ENCODE data around the gene VAV2.

Gene VAV2

DNA sequence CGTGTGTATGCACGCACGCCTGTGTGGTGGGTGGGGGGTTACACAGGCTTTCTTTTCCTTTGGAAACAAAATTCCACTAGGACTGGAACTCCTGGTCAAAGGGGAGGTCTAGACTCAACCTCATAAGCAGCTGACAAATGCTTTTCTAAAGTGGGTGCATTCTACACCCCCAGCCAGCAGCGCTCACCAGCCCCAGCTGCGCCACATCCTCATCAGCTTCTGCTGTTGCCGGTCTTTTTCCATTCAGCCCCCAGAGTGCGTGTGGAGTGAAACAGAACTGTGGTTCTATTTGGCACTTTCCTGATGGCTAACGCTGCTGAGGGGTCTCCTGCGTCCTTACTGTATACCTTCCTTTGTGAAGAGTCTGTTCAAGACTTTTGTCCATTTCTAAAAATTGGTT, 176.3 kb downstream of the VAV2 start:
- no peak for DNase-seq (ENCODE audit: low read depth in 2 of 2)

DNA sequence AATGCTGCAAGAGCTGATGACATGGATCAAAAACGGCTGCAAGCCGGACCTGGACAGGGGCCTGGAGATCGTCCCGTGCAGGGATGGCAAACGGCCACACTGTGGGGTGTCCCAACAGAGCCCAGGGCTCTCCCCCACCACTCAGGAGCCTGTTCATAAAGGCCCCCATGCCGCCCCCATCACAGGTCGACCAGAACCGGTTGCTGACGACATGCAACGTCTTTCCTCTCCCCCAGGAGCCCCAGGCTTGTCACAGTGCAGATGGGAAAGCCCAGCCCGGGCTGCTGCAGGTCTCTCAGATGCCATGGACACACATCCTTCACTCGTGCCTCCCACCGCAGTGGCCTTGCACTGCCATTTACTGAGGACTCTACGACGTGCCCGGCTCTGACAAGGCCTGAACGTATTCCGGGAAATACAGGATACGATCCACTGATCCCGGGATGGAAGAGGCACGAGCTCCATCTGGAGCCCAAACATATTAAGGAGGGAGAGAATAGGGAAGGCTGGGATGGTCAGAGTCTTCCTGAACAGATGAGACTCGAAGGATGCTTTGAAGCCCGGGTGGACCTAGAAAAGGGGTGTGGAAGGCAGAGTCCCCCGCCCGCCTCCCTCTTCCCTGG, 177.4 kb downstream of the VAV2 start:
- DNase-seq (ENCODE audit: low read depth in 2 of 2) = no peak

DNA sequence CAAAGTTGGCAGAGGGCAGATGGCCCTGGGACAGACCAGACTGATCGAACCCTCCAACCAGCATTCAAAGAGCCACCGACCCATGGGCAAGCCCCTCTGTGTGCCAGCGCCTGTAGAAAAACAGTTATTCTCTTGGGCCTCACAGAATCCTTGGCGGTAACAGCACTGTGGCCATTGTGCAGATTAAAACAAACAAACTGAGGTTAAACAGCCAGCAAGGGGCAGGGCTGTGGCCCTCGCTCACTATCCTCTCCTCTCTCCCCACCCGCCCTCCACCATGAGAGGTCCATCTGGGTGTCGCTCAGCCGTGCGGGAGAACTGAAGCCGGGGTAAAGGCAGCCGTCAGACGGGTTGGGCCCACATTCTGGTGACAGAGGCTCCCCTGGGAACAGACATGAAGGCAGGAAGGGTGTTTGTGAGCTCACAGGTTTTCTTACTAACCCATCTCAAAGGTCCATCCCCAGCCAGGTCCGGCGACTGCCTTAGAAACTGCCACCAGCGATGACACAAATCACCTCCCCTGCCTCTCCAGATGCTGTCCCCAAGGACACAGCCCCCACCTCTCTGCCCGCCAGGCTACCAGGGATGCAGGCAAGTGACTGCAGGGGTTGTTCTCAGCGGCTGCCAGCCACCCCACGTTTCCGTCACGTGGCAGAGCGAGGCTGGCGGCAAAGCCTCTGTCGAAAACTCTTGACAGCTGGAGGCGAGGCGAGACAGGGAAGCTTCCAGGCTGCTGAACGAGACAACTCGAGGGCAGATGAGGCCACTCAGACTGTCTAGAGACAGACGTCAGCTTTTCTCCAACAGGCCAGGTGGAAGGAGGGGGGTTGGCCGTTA, 178.2 kb downstream of the VAV2 start:
- DNase-seq (ENCODE audit: low read depth in 2 of 2) = no peak

DNA sequence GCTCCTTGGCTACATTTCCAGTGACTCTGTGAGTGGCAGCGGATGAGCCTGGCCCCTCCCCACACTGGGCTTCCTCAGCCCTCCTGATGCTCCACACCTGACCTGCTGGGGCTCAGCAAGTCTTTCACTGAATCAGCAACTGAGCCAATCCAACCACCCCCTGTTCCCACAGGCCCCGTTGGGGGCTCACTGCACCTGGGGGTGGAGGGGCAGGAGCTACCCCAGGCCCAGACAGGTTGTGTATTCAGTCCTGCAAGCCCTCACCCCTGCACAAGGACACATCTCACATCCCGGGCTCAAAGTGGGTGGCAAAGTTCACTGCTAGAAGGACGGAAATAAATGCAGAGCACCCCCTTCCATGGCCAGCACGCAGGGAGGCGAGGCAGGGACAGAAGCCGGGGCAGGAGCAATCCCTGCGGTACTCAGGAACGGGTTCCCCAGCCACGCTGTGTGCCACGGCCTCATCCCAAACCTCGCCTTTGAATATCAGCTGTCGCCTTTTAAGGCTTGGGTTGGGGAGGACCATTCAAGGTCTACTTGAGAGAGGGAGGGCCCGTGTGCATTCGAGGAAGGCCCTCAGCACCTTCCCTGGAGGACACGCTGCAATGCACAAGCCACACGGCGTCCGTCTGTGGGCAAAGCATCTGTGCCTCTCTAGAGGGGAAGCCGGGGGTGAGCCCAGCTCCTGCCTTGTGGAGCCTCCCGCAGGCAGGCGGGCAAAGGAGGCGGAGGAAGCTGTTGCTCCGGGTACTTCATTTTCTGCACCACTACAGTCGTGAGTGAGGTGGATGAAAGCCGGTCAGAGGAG, 179.0 kb downstream of the VAV2 start:
- no peak for DNase-seq (ENCODE audit: low read depth in 2 of 2)

DNA sequence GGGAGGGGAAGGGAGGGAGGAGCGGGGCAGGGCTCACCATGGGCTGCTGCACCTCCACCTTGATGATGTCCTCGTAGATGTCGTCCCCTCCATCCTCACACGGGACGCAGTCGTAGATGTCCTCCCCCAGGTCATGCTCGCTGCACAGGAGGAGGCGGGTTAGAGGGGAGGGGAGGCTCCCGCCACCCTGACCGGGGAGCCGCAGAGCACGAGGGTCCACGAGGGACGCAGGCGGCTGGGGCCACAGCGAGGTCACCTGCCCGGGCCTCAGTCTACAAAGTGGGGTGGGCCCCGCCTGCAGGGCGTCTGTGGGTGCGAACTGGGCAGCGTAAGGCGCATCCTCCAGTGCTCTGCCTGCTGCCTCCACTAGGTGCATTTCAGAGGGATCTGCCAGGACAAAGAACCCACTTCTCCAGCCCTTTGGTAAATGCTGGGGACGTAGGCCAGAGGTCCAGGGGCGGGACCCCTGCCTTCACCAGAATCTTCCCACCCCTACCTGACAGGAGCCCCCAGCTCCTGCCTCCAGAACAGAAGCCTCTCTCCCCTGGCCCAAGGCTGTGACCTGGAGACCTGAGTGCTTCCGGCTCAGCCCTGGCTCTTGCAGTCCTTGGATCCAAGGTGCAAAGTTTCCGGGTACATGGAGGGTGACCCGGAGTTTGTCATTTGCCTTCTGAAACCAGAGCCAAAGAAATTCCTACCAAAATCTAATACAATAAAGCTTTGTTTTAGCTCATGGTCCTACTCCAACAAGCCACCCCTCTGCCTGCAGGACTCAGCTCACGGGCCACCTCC, 179.9 kb downstream of the VAV2 start:
- DNase-seq (ENCODE audit: low read depth in 2 of 2) = no peak

DNA sequence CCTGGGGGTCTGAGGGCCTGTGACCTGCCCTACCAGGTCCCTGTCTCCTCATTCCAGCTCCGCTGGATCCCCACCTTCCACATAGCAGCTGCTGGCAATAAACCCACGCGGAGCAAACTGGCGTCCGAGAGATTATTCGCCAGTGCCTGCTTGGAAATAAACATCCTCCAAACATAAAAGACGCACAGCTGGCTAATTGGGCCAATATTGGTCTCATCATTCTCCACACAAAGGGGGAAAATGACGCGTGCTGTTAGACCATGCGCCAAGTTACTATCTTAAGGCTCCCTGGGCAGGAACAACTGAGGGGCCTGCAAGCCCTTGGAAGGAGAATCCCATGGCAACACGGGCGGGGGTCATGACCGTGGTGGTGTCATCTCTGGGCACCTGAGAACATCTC, 180.7 kb downstream of the VAV2 start:
- DNase-seq (ENCODE audit: low read depth in 2 of 2) = no peak

DNA sequence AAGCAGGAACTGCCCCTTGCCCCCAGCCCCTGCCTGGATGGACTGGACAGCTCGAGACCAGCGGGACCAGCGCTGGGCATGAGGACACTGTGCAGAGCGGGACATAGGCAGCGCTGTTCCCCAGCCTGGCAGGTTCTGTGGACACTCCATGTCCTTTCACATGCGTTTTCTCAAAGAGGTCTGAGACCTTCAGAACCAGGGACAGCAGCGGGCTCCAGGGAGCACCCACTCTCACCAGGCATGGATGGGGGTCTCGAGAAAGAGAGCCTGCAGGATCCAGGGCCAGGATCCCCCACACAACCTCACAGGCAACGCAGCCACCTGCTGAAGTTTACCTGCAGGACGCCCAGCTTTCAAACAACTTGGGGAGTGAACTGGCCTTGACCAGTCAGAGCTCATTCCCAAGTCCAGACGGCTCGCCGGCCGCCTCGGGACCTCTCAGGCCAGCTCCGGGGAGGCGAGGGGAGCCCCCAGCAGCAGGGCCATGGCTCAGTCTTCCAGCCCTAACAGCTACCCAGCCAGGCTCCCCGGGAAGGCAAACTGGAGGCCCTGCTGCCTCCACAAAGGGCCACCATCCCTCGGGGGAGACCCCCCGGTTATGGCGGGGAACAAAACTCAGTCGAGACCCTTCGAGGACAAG, 181.4 kb downstream of the VAV2 start:
- no peak for DNase-seq (ENCODE audit: low read depth in 2 of 2)

DNA sequence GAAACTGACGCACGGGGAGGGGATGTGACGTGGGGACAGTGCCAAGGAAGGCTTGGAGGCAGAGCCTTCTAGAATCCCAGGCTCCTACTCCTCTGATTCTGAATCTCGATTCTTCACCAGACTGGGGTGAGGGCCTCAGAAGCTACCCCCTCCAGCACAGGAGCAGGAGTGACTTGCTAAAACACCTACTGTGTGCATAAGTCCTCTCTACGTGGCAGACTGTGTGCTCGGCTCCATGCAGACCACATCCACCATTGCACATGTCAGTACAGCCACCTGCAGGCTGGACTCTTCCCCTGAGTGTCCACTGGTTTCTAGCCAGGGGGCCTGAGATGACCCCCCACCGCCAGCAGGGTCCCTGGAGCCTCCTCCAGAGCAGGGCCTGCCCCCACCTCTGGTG, 182.8 kb downstream of the VAV2 start:
- no peak for DNase-seq (ENCODE audit: low read depth in 2 of 2)

DNA sequence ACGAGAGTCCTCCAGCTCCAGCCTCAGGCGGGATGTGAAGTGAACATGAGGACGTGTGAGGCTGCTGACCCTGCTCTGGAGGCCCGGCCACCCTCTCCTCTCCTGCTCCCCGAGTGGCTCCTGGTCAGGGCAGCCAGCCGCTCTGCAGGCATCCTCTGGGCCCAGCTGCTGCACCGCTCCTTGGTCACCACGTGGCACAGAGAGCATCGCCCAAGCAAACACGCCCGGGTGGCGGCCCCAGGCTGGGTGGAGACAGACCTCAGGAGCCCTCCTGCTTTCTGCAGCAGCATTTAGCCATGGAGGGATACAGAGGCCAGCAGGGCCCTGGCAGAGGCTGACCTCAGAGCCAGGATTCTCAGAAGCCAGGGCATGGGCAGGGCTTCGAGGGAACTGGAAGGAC, 184.3 kb downstream of the VAV2 start:
- DNase-seq (ENCODE audit: low read depth in 2 of 2) = no peak

DNA sequence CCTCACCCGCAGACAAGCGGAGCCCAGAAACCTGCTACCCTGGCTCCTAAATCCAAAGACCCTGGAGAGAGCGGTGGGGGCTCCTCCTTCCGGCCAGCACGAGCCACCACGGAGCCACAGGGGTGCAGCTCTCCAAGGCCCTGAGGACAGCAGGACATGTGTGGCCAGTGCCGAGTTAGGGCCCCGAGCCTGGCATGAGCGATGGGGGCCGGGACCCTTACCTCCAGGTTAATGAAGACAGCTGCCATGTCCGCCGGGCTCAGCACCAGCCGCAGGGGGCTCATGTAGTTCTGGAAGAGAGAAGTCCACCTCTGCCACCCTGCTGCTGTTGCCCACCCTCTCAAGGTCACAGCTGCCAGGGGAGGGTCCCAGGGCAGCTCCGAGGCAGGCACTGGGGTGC, 185.1 kb downstream of the VAV2 start:
- DNase-seq (ENCODE audit: low read depth in 2 of 2) = no peak

DNA sequence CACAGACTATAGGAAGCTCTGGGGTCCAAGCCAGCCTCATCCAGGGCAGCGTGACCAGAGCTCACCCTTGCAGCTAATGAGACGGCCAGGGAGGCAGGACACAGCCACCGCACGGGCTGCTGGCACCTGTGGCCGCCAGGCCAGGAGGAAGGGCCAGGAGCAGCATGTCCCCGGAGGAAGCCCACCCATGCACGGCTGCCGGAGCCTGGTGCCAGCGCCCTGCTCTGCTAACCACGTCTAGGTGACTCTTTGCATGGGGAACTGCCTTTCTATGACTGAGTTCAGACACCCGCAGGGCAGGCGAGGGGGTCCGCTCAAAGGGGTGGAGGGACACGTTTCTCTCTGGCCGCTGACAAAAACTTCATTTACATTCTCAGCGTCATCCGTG, 185.5 kb downstream of the VAV2 start:
- DNase-seq (ENCODE audit: low read depth in 2 of 2) = no peak

DNA sequence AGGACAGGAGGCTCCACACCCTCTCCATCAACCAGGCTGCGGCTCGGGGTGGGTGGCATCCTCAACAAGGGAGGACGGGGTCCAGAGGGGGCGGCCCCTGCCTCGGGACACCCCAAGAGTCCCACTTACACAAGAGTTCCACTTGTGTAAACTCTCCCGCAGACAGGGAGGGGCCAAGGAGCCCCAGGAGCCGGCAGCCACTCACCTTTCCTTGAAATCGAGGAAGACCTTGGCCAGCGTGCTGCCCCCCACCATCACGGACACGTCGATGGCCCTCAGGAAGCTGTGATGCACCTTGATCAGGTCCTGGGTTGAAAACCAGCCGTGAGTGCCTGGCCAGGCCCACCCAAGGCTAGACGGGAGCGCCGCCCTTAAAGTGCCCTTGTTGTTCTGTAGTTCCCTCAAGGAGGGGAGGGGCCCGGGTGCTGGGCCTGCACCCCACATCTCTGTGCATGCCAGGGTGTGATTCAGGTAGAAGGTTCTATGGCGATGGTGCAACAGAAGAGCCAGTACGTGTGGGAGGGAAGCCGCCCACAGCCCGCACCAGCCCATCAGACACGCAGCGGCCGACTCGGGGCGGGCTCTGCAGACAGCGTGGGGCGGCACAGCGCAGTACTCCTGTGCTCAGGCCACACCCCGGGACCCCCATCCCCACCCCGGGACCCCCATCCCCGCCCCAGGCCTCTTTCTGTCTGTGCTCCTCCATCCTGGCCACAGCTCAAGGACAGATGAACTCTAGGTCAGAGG, 186.1 kb downstream of the VAV2 start:
- no peak for DNase-seq (ENCODE audit: low read depth in 2 of 2)

DNA sequence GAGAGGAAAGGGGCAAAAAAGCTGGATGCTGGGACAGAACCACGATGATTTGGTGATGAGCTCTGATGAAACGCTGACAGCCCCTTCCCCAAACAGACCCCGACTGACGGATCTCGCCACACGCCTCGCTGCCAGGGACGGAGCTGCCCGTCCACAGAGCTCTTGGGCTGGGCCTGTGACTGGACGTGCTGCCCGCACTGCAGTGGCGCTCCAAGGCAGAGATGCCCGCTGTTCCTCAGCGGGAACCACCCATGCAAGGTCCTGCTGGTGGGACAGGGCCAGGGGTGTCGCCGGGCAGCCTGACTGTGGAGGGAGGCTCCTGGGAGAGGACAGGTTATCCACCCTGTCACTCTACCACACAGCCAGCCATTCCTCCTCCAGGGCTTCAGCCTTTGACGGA, 187.9 kb downstream of the VAV2 start:
- no peak for DNase-seq (ENCODE audit: low read depth in 2 of 2)

DNA sequence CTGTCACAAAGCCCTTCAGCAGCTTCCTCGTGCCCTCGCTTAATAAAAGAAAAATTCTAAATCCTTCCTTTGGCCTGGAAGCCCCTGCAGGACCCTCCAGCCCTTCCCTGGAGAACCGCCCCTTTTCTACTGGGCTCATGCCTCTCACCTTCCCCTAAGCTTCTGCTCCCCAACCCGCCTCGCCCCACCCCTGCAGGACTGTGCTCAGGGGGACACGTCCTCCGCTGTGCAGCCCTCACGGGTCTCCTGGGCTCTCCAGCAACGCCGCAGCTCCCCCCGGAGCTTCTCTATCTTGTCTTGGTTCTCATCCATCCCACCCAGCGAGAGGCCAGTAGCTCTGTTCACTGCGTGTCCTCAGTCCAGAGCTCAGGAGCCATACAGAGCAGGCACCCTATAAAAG, 188.4 kb downstream of the VAV2 start:
- DNase-seq (ENCODE audit: low read depth in 2 of 2) = no peak

DNA sequence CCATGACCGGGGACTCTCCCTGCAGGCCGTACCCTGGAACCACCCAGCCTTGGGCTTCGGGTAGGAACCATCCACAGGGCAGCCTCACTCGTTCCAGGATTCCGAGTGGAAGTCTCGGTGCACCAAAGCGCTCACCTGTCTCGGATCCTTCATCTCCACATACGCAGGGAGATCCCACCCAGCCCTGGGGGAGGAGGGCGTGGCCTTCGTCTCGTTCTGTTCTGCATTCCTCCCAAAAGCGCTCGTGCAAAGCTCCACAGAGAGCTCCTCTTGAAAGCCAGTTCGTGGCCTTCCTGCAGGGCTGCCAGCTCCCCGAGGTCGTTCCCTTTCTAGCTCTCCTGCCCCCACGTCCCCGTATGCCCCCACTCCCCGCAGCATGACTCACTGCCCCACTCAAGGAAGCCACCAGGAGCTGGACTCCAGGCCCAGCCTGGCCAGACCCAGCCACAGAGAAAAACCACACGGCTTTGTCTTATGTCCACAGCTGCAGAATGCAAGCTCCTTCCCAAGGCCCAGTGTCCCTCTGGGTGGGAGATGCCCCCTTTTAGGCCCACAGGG, 189.0 kb downstream of the VAV2 start:
- no peak for DNase-seq (ENCODE audit: low read depth in 2 of 2)

DNA sequence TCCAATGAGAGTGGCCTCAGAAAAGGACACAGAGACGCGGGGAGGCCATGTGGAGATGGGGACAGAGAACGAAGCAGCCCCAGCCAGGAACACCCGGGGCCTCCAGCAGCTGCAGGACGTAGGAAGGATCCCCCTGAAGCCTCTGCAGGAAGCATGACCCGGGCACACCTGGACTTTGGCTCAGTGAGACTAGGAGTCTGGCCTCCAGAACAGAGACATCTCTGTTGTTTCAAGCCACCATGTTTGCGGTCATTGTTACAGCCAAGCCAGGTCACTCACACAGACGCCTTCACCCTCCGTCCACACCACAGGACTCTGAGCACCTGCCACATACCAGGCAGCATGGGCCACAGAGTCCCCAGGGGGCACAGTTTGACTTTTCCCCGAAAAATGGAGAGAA, 190.4 kb downstream of the VAV2 start:
- DNase-seq (ENCODE audit: low read depth in 2 of 2) = no peak

DNA sequence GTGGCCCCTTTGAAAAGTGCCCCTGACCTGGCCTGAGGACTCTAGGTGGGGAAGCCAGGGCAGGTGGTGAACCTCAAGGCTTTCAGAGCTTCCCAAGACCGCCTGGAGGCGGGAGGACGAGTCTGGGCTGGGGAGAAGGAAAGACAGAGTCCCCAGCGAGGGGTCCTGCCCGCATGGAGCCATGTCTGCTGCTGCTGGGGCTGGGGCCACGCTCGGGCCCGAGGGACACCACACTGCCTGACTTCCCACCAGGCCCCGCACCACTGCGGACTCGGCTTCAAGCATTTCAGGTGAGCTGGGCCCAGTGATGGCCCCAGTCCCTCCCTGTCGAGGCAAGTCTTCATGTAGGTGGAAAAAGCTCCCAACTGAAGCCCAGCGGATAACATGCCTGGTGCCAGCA, 191.9 kb downstream of the VAV2 start:
- no peak for DNase-seq (ENCODE audit: low read depth in 2 of 2)

DNA sequence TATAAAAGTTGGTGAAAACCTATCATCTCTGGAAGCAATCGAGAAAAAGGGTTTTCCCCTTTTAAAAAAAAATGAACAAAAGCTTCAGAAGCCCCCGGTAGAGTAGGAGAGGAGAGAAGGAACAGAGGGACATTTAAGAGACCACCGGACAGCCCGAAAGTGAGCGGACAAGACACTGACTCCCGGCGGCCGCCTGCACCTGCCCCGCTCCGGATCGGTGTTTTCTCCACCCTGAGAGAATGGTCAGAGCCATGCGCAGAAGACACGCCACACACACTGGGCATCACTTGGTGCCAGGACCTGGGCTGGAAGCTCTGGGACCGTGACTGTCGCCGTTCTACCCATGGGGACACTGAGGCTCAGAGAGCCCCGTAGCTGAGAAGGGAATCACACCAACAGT, 192.4 kb downstream of the VAV2 start:
- no peak for DNase-seq (ENCODE audit: low read depth in 2 of 2)

DNA sequence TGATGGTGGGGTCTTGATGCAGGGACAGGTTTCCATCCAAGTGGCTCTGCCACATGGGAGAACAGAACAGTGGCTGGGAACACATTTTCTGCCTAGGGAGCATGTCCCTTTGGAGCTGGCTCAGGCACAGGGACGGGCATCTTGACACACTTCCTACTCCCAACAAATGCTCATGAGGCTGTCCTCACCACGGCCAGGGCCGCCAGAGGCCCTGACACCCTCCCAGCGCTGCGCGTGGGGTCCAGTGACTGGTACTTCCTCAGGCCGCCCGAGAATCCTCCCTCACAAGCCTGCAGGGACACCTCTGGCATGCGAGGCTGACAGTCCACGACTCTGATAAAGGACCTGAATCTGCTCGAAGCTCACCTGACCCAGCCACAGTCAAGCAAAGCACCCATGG, 193.0 kb downstream of the VAV2 start:
- DNase-seq (ENCODE audit: low read depth in 2 of 2) = no peak

DNA sequence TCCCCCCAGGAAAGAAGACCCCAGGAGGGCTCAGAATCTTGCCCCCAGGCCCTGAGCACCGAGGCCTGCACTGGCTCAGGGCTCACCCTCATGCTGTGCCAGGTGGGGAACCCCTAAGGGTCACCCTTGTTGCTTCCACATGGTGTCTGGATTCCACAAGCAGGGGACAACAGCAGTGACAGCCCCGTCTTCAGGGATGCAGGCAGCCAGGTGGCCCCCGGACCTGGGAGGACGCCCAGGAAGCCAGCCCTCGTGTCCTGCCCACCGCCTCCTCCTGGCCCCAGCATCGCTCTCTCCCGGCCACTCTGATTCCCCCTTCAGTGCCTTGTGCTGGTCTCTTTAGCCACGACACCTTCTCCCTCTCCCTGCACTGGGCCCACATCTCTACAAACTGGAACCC, 194.0 kb downstream of the VAV2 start:
- DNase-seq (ENCODE audit: low read depth in 2 of 2) = no peak
